Liver (tissue), 9 donors: ENCODE results near the gene PHLPP1. TPM values are rescaled to one million over a fixed set of nuclear protein-coding genes. Genes with fewer than 3 reads are reported as not detected.

ENCODE experiments used
- DNase-seq: peaks from one replicate; pipeline ENCODE4 v3.0.0-alpha.2; 2017; ENCODE audit warnings: low spot score
- H3K27ac ChIP-seq, 2 donors: one replicate each; pipeline ENCODE4 v1.7.0; 2013; ENCODE audit warnings: inconsistent platforms in 2 of 2, low read length in 2 of 2, control low read depth in 1 of 2, low read depth in 1 of 2, mild to moderate bottlenecking in 1 of 2
- H3K27me3 ChIP-seq, 4 donors: one replicate each; pipeline versions ENCODE4 v1.6.1 to v1.7.0; 2013; ENCODE audit warnings: low read length in 3 of 4, inconsistent platforms in 1 of 4, mild to moderate bottlenecking in 1 of 4, moderate library complexity in 1 of 4; ENCODE audit not compliant: control insufficient read depth in 4 of 4, insufficient read depth in 4 of 4
- H3K36me3 ChIP-seq, 4 donors: one replicate each; pipeline versions ENCODE4 v1.6.1 to v1.7.0; 2013; ENCODE audit warnings: low read length in 3 of 4, mild to moderate bottlenecking in 3 of 4, low read depth in 1 of 4, moderate library complexity in 1 of 4; ENCODE audit not compliant: control insufficient read depth in 4 of 4, insufficient read depth in 3 of 4
- H3K4me1 ChIP-seq, 4 donors: one replicate each; pipeline versions ENCODE4 v1.6.1 to v1.7.0; 2013; ENCODE audit warnings: low read length in 3 of 4, mild to moderate bottlenecking in 3 of 4, moderate library complexity in 1 of 4; ENCODE audit not compliant: control insufficient read depth in 4 of 4, insufficient read depth in 4 of 4
- H3K4me3 ChIP-seq, 3 donors: one replicate each; pipeline versions ENCODE4 v1.6.1 to v1.7.0; 2013; ENCODE audit warnings: low read length in 3 of 3, control low read depth in 1 of 3, low read depth in 1 of 3, mild to moderate bottlenecking in 1 of 3
- H3K9ac ChIP-seq, 2 donors: one replicate each; pipeline ENCODE4 v1.7.0; 2013; ENCODE audit warnings: low read length in 2 of 2, mild to moderate bottlenecking in 2 of 2, moderate library complexity in 2 of 2, control low read depth in 1 of 2, low read depth in 1 of 2
- H3K9me3 ChIP-seq, 4 donors: one replicate each; pipeline versions ENCODE4 v1.6.1 to v1.7.0; 2013; ENCODE audit warnings: low read length in 3 of 4; ENCODE audit not compliant: control insufficient read depth in 4 of 4
- EGR1 ChIP-seq, 2 donors: IDR thresholded peaks; 2 replicates each; pipeline ENCODE4 v1.6.1; 2016 to 2018; ENCODE audit warnings: antibody characterized with exemption in 2 of 2, low read depth in 2 of 2
- FOXA1 ChIP-seq: IDR thresholded peaks from 2 replicates; pipeline ENCODE4 v1.6.1; 2016; ENCODE audit warnings: antibody characterized with exemption
- FOXA2 ChIP-seq: IDR thresholded peaks from 2 replicates; pipeline ENCODE4 v1.6.1; 2016; ENCODE audit warnings: antibody characterized with exemption
- GABPA ChIP-seq, 2 donors: IDR thresholded peaks in 1 of 2; conservative IDR thresholded peaks in 1 of 2; 2 replicates each; pipeline ENCODE4 v1.6.1; 2016; ENCODE audit warnings: antibody characterized with exemption in 2 of 2, mild to moderate bottlenecking in 1 of 2, moderate library complexity in 1 of 2
- HNF4A ChIP-seq, 2 donors: conservative IDR thresholded peaks; 2 replicates each; pipeline ENCODE4 v1.6.1; 2016; ENCODE audit warnings: antibody characterized with exemption in 2 of 2, mild to moderate bottlenecking in 2 of 2
- HNF4G ChIP-seq: IDR thresholded peaks from 2 replicates; pipeline ENCODE4 v1.6.1; 2016; ENCODE audit warnings: antibody characterized with exemption
- JUND ChIP-seq, 2 donors: IDR thresholded peaks; 2 replicates each; pipeline ENCODE4 v1.6.1; 2016; ENCODE audit warnings: antibody characterized with exemption in 2 of 2
- NR2F2 ChIP-seq: IDR thresholded peaks from 2 replicates; pipeline ENCODE4 v1.6.1; 2016; ENCODE audit warnings: antibody characterized with exemption
- RAD21 ChIP-seq, 2 donors: IDR thresholded peaks; 2 replicates each; pipeline ENCODE4 v1.6.1; 2016; ENCODE audit warnings: antibody characterized with exemption in 2 of 2, mild to moderate bottlenecking in 2 of 2
- TAF1 ChIP-seq: conservative IDR thresholded peaks from 2 replicates; pipeline ENCODE4 v1.6.1; 2016; ENCODE audit warnings: antibody characterized with exemption, mild to moderate bottlenecking
- YY1 ChIP-seq: IDR thresholded peaks from 2 replicates; pipeline ENCODE4 v1.6.1; 2016; ENCODE audit warnings: antibody characterized with exemption, mild to moderate bottlenecking
- WGBS: extraction: QIAGEN DNeasy Blood & Tissue Kit; methylation state at CpG from one replicate; pipeline ENCODE4 v1.1.7; 2013; 5-methylcytosine and 5-hydroxymethylcytosine counted together
- polyA plus RNA-seq, 2 donors: library from polyadenylated mRNA; stranded (reverse) in 1 of 2; unstranded in 1 of 2; fragments of 200-250 nt in 1 of 2; fragments of >200 nt in 1 of 2; fragmentation: Nextera tagmentation in 1 of 2; extraction: Ambion mirVana in 1 of 2; gene quantifications; one replicate each; pipeline versions ENCODE4 v1.2.1 to v1.2.3, GENCODE V29; 2013 to 2015
- total RNA-seq, 2 donors: library from RNA; depleted of rRNA; stranded (reverse); fragments of >200 nt; gene quantifications; one replicate each; pipeline ENCODE4 v1.2.3, GENCODE V29; 2014
- TF ChIP-seq, protein P1 (sequence below): fragments of 150-350 bp; IDR thresholded peaks from 2 replicates; pipeline ENCODE4 v1.5.1; 2017; ENCODE audit warnings: improper control_type of control experiment, low read depth, low read length; ENCODE audit not compliant: missing input control
- TF ChIP-seq, protein P2 (sequence below): IDR thresholded peaks from 2 replicates; pipeline ENCODE4 v1.6.1; 2016; ENCODE audit warnings: antibody characterized with exemption
- donor health status: healthy.
- donor health status: healthy.
- donor health status: healthy.
- donor health status: healthy.
- donor health status: healthy.

Gene PHLPP1
- total and polyA plus RNA-seq, 4 donors = 4.2 to 14.5 (median 8.6) TPM

DNA sequence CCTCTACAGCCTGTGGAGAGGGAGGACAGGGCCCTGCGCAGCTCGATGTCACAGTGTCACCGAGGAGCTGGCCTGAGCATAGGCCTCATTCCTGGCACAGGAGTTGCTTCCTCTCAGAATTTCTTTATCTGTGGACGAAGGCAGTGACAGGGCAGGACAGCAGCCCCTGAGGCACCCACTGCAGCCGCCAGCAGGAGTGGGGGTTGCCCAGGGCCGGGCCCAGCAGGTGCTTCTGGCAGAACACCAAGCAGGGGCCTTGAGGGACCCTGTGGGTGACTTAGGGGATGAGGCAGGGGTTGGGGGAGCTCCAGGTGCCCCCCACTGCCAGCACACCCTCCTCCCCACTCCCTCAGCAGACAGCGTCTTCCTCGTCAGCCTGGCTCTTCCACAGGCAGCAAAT, 290.0 kb downstream of the PHLPP1 start:
- H3K27me3 ChIP-seq = no peaks in the 10 kb centered on the region
- H3K9me3 ChIP-seq = no peaks in the 10 kb centered on the region
- TF ChIP-seq FOXA2 (no peak), JUND (IDR thresholded peaks at IDR 0.05) (no peak), NR2F2 (no peak), GABPA (IDR thresholded peaks at IDR 0.05 in 1 of 2, conservative IDR thresholded peaks at IDR 0.05 in 1 of 2) (no peak), YY1 (no peak), TAF1 (no peak)
- TF ChIP-seq, protein P1, sequence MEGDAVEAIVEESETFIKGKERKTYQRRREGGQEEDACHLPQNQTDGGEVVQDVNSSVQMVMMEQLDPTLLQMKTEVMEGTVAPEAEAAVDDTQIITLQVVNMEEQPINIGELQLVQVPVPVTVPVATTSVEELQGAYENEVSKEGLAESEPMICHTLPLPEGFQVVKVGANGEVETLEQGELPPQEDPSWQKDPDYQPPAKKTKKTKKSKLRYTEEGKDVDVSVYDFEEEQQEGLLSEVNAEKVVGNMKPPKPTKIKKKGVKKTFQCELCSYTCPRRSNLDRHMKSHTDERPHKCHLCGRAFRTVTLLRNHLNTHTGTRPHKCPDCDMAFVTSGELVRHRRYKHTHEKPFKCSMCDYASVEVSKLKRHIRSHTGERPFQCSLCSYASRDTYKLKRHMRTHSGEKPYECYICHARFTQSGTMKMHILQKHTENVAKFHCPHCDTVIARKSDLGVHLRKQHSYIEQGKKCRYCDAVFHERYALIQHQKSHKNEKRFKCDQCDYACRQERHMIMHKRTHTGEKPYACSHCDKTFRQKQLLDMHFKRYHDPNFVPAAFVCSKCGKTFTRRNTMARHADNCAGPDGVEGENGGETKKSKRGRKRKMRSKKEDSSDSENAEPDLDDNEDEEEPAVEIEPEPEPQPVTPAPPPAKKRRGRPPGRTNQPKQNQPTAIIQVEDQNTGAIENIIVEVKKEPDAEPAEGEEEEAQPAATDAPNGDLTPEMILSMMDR = no peak
- H3K27ac ChIP-seq = no peak overlapping the region
- 91% methylated on average over 8 of the region's 8 CpGs for WGBS
- no peaks in the 10 kb centered on the region for H3K36me3 ChIP-seq
- DNase-seq = no peak
- H3K4me3 ChIP-seq = no peak overlapping the region
- no peaks in the 10 kb centered on the region for H3K4me1 ChIP-seq
- H3K9ac ChIP-seq = no peak overlapping the region

DNA sequence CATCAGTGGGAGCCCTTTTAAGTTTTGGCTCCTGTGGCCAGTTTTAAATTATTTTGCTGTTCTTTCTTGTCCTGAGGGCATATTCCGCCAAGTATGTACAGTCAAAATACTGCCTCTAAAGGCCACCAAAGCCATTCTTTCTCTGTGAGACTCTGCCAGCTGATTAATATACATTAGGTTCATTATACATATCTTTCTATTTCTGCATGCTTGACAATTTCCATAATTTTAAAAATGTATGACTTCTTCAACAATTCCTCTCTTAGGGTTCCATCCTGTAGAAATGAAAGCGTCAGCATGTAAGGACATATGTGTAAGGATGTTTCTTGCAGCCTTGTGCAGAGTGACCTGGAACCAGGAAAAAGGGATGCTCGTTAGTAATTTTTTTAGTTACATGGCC, 291.9 kb downstream of the PHLPP1 start:
- no peak overlapping the region for H3K4me3 ChIP-seq
- no peak for DNase-seq
- H3K27me3 ChIP-seq = no peaks in the 10 kb centered on the region
- TF ChIP-seq JUND (IDR thresholded peaks at IDR 0.05) (no peak), HNF4A (conservative IDR thresholded peaks at IDR 0.05) (no peak), EGR1 (IDR thresholded peaks at IDR 0.05; ENCODE audit: low read depth in 2 of 2) (no peak)
- TF ChIP-seq, protein P2, sequence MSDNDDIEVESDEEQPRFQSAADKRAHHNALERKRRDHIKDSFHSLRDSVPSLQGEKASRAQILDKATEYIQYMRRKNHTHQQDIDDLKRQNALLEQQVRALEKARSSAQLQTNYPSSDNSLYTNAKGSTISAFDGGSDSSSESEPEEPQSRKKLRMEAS = no peak
- no peak overlapping the region for H3K9ac ChIP-seq
- no peaks in the 10 kb centered on the region for H3K9me3 ChIP-seq
- 87% methylated on average over 3 of the region's 3 CpGs for WGBS
- H3K27ac ChIP-seq = no peak overlapping the region
- no peaks in the 10 kb centered on the region for H3K4me1 ChIP-seq
- H3K36me3 ChIP-seq = no peaks in the 10 kb centered on the region

DNA sequence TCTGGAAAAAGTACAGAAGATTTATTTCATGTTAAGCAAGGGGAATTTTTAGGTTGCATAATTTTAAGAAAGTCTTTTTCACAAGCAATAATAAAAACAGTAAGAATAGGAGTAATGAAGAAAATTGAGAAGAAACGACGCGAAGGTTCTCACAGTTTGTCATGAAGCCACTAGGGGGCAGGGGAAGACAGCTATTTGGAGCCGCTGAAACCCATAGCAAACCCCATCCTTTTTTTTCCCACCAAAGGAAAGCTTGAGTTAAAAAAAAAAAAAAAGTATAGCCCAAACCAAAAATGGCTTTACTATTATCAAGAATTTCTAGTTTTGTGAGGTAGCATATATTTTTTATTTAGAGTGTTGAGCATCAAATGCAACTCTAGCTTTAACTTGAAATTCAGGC, 300.9 kb downstream of the PHLPP1 start:
- no peak overlapping the region for H3K4me3 ChIP-seq
- TF ChIP-seq YY1 = no peak
- TF ChIP-seq TAF1 = no peak
- TF ChIP-seq FOXA1 = no peak
- TF ChIP-seq, protein P2 = no peak
- TF ChIP-seq NR2F2 = no peak
- TF ChIP-seq, protein P1 = peak; percentile 88
- peak; percentile 91 to 92 for TF ChIP-seq RAD21 (IDR thresholded peaks at IDR 0.05)
- TF ChIP-seq EGR1 (IDR thresholded peaks at IDR 0.05; ENCODE audit: low read depth in 2 of 2) = no peak
- TF ChIP-seq HNF4G = no peak
- under 1% methylated on average over 4 of the region's 4 CpGs for WGBS
- no peaks in the 10 kb centered on the region for H3K27me3 ChIP-seq
- DNase-seq = no peak
- no peak overlapping the region for H3K27ac ChIP-seq
- no peaks in the 10 kb centered on the region for H3K36me3 ChIP-seq
- no peak overlapping the region for H3K9ac ChIP-seq
- H3K9me3 ChIP-seq = no peaks in the 10 kb centered on the region
- no peaks in the 10 kb centered on the region for H3K4me1 ChIP-seq
